GM12892 (cell line): ENCODE data around the gene PTPRU.

Experiments used
- DNase-seq: peaks from one replicate; pipeline ENCODE4 v3.0.0; 2011; ENCODE audit not compliant: insufficient read length
- FAIRE-seq: peaks from 2 replicates; lab custom pipeline; 2011; peaks lifted over from hg19 to GRCh38; lab: Jason Lieb, UNC
- POLR2A ChIP-seq: IDR thresholded peaks from 2 replicates; pipeline ENCODE4 v1.6.1; 2011; ENCODE audit warnings: low read depth, low read length, control low read depth
- POLR2AphosphoS5 ChIP-seq: IDR thresholded peaks from 2 replicates; pipeline ENCODE4 v1.6.1; 2011; ENCODE audit warnings: low read depth, low read length, control low read depth
- TAF1 ChIP-seq: IDR thresholded peaks from 2 replicates; pipeline ENCODE4 v1.6.1; 2011; ENCODE audit warnings: low read depth, mild to moderate bottlenecking, control low read depth, low read length, borderline replicate concordance

Gene PTPRU

DNA sequence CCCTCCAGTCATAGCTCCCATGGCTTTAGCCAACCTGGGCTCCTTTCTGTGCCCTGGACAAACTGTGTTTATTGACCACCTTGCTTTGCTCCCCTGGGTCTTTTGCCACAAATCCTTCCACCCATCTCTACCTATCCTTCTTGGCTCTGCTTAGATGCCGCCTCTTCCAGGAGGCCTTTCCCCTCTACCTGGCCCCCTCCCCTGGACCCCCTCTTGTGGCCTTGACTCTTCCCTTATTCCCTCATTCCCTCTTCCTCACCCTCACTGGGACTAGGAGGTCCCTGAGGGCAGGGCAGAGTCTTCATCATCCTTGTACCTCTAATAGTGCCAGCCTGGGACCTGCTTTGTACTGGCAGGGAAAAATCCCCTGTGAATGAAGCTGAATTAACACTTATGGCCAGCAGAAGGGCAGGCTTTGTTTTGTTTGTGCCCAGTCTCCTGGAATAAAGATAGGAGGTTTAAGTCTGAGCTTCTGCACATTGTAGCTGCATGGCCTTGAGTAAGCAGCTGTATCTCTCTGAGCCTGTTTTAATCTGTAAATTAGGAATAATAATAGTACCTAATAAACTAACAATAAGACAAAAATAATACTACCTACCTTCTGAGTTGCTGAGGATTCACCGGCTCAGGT is 13.7 kb downstream of the PTPRU start:
- TF ChIP-seq TAF1 (no peak), POLR2AphosphoS5 (no peak), POLR2A (no peak)
- FAIRE-seq: no peak
- no peak for DNase-seq

DNA sequence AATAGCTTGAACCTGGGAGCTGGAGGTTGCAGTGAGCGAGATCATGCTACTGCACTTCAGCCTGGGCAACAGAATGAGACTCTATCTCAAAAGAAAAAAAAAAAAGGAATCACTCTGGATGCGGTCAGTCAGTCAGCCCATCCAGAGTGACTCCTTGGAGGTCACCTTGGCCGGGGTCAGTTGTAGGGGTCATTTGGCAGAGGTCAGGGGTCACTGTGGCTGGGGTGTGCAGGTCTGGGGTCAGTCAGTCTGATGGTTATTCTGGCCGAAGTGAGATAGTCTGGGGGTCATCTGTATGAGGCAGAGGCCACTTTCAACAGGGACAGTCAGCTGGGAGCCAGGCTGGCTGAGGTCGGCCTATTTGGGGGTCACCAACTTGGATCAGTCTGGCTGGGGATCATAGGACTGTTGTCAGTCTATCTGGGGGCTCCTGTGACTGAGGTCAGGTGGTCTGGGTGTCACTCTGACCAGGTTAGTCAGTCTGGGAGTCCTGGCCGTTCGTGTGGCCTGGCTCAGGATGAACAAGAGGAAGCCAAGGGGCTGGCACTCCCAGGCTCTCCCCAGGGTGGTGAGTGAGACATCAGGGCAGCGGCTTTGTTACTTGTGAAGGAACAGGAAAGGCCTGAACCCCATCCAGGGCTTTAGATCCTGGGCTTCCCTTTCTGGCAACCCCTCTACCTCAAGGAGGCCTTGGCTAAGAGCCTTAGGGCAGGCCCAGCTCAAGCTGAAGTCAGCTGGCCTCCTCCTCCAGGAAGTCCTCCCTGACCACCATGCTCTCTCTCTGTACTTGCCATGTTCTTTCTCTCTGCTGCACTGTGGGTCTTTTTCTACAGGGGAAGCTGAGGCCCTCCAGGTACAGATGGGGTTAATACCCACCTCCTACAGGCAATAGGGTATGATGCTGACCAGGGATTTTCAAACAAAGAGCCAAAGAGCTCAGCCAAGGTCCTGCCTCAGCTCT is 15.1 kb downstream of the PTPRU start:
- TF ChIP-seq POLR2AphosphoS5 (no peak), TAF1 (no peak), POLR2A (no peak)
- DNase-seq: no peak
- no peak for FAIRE-seq

DNA sequence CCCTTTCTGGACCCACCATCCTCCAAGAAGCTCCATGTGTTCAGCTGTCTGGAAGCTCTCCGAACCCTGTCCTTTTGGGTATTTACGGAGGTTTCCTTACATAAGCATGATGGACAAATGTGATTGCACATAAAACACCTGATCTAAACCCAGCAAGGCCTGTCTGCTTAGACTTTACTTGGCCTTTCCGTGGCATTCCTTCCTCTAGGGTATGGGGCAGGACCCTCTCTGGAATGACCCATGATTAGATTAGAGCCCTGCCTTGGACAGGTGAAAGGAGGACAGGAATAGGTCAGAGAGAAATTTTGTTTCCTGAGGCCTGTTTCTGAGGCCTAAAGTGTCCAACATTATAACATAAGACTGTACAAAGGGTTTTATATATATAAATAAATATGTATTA is 16.9 kb downstream of the PTPRU start:
- DNase-seq (no peak), FAIRE-seq (no peak)
- no peak for TF ChIP-seq POLR2A
- no peak for TF ChIP-seq TAF1
- TF ChIP-seq POLR2AphosphoS5: no peak

DNA sequence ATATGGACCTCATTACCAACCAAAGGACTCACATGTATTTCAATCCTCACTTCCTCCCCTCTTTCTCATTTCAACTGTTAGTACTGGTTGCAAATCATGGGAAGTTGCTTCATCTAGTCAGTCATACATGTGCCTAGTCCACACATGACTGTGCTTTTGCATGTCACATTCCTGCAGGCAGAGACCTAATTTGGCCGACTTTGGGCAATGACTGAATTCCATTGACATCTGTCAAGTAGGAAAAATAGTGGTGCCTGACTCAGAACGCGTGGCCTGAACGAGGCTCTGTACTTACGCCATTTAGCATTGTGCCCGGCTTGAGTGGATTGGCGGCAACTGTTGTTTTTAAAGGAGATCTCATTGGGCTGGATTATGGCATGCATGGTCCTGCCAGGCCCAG is 18.0 kb downstream of the PTPRU start:
- no peak for TF ChIP-seq TAF1
- no peak for TF ChIP-seq POLR2AphosphoS5
- no peak for TF ChIP-seq POLR2A
- DNase-seq (no peak), FAIRE-seq (no peak)

DNA sequence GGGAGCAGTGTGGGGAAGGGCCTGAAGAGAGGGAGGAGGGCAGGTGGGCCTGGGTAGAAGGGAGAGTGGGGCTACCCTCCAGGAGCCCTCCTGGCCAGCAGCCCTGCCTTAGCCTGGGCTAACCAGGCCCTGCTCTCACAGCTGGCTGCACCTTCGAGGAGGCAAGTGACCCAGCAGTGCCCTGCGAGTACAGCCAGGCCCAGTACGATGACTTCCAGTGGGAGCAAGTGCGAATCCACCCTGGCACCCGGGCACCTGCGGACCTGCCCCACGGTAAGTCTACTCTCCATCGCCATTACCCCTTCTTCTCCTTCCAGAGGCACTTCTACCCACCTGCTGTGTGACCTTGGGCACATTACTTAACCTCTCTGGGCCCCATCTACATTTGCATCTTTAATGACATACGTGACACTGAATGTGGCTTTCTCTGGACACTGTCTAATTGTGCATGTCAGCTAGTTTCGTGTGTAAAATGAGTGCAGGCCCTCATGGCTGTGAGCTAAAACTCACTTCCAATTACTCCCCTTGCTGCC is 18.9 kb downstream of the PTPRU start:
- TF ChIP-seq POLR2A: no peak
- TF ChIP-seq POLR2AphosphoS5: no peak
- no peak for TF ChIP-seq TAF1
- no peak for FAIRE-seq
- DNase-seq: no peak

- no peak for FAIRE-seq
- no peak for DNase-seq
- TF ChIP-seq POLR2AphosphoS5 (no peak), POLR2A (no peak), TAF1 (no peak)
Observed at GRCh38 chr1:29256394-29256793, 20.1 kb downstream of the PTPRU start.

DNA sequence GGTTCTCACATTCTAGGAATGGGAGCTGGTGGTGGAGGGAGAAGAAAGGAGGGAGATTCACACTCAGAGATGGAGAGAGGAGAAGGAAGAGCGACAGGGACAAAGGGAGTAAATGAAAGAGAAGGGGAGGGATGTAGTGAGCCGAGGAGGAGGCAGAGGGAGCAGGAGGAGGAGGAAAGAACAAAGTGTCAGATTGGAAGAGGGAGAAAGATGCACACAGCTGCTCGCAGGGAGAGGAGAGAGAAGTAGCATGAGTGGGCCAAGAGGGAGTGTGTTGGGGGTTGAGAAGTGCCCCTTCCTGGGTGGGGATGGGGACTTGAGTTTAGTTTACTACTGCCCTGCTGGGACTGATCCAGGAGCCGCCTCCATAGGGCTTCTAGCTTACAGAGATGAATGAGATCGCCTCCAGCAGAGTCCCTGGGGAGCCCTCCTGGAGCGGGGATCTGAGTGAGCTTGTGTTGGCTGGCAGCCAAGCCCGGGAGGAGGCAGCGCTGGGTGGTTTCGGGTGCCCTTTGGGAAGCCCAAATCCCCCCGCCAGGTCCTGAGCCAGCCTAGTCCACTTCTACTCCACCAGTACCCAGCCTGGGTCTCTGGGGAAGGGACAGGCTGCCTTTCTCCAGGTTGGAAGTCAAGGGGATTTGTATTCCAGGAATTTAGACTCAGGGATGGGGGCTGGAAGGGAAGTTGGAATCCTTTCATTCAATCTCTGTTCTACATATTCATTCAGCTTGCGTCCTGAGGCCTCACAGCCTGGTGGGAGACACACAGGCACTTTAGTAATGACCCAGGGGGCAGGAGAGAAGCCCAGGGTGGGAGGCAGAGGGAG is 20.9 kb downstream of the PTPRU start:
- DNase-seq (no peak), FAIRE-seq (no peak)
- TF ChIP-seq POLR2A: no peak
- no peak for TF ChIP-seq TAF1
- TF ChIP-seq POLR2AphosphoS5: no peak

- no peak for TF ChIP-seq TAF1
- FAIRE-seq (no peak), DNase-seq (no peak)
Observed at GRCh38 chr1:29258189-29258975, 22.1 kb downstream of the PTPRU start.

- TF ChIP-seq POLR2AphosphoS5: no peak
- no peak for TF ChIP-seq TAF1
- no peak for TF ChIP-seq POLR2A
- DNase-seq (no peak), FAIRE-seq (no peak)
Observed at GRCh38 chr1:29258976-29259801, 22.9 kb downstream of the PTPRU start.

GRCh38 chr1:29259802-29260441 is 23.6 kb downstream of the PTPRU start:
- no peak for TF ChIP-seq POLR2A
- no peak for TF ChIP-seq POLR2AphosphoS5
- no peak for TF ChIP-seq TAF1
- DNase-seq (peak; percentile 43), FAIRE-seq (no peak)
